Keratinocyte (primary cell): Measurements from ENCODE around the gene KIRREL2. TPM values are rescaled to one million over a fixed set of nuclear protein-coding genes. Genes with fewer than 3 reads are reported as not detected.

Experiments used
- DNase-seq: peaks from one replicate; pipeline ENCODE4 v3.0.0-alpha.2; 2011; ENCODE audit warnings: low read depth, missing footprints, low spot score
- FAIRE-seq: peaks from 2 replicates; lab custom pipeline; 2011; peaks lifted over from hg19 to GRCh38; lab: Jason Lieb, UNC
- H2AFZ ChIP-seq: 2 replicates; pipeline ENCODE4 v1.6.0; 2012; ENCODE audit warnings: low read length, control low read depth, inconsistent platforms; ENCODE audit not compliant: control insufficient read depth
- H3K27ac ChIP-seq: 2 replicates; pipeline ENCODE4 v1.5.1; 2011; ENCODE audit warnings: low read length; ENCODE audit not compliant: control insufficient read depth, insufficient read depth
- H3K27me3 ChIP-seq: 3 replicates; pipeline ENCODE4 v1.6.0; 2011; ENCODE audit warnings: low read length; ENCODE audit not compliant: control insufficient read depth, insufficient read depth; ENCODE audit errors: extremely low read depth
- H3K36me3 ChIP-seq, 2 experiments: 2 replicates in 1 of 2; 3 replicates in 1 of 2; pipeline ENCODE4 v1.5.1; 2011; ENCODE audit warnings: low read length in 2 of 2, mild to moderate bottlenecking in 1 of 2; ENCODE audit not compliant: control insufficient read depth in 2 of 2, insufficient read depth in 2 of 2; ENCODE audit errors: extremely low read depth in 1 of 2
- H3K4me1 ChIP-seq: 3 replicates; pipeline ENCODE4 v1.5.1; 2011; ENCODE audit warnings: low read length; ENCODE audit not compliant: control insufficient read depth, insufficient read depth; ENCODE audit errors: extremely low read depth
- H3K4me2 ChIP-seq: 3 replicates; pipeline ENCODE4 v1.6.0; 2011; ENCODE audit warnings: low read depth, low read length; ENCODE audit not compliant: control insufficient read depth, insufficient read depth; ENCODE audit errors: extremely low read depth
- H3K4me3 ChIP-seq, 3 experiments: fragments of 200-600 bp in 1 of 3; sonication (generic) in 1 of 3; 2 replicates in 2 of 3; 3 replicates in 1 of 3; pipeline ENCODE4 v1.5.1; 2011 to 2016; ENCODE audit warnings: low read length in 3 of 3, mild to moderate bottlenecking in 3 of 3, control low read depth in 2 of 3, inconsistent platforms in 1 of 3, low read depth in 1 of 3, mixed read lengths in 1 of 3, mixed run types in 1 of 3, moderate library complexity in 1 of 3; ENCODE audit not compliant: control insufficient read depth in 2 of 3, insufficient read depth in 2 of 3; ENCODE audit errors: extremely low read depth in 1 of 3
- H3K79me2 ChIP-seq: 2 replicates; pipeline ENCODE4 v1.6.0; 2012; ENCODE audit warnings: low read length; ENCODE audit not compliant: control insufficient read depth, insufficient read depth
- H3K9ac ChIP-seq: 3 replicates; pipeline ENCODE4 v1.6.0; 2011; ENCODE audit warnings: low read length; ENCODE audit not compliant: control insufficient read depth, insufficient read depth; ENCODE audit errors: extremely low read depth
- H3K9me1 ChIP-seq: 3 replicates; pipeline ENCODE4 v1.6.0; 2011; ENCODE audit warnings: low read length; ENCODE audit not compliant: control insufficient read depth, insufficient read depth; ENCODE audit errors: extremely low read depth
- H3K9me3 ChIP-seq: 2 replicates; pipeline ENCODE4 v1.5.1; 2012; ENCODE audit warnings: low read depth, low read length; ENCODE audit not compliant: control insufficient read depth
- H4K20me1 ChIP-seq: 3 replicates; pipeline ENCODE4 v1.6.0; 2011; ENCODE audit warnings: low read length; ENCODE audit not compliant: control insufficient read depth, insufficient read depth; ENCODE audit errors: extremely low read depth
- CTCF ChIP-seq, 3 experiments: IDR thresholded peaks in 1 of 3; conservative IDR thresholded peaks in 1 of 3; optimal IDR thresholded peaks in 1 of 3; 2 replicates in 2 of 3; 3 replicates in 1 of 3; pipeline versions ENCODE3 to v1.5.1; 2011; ENCODE audit warnings: low read length in 3 of 3, mild to moderate bottlenecking in 3 of 3, moderate library complexity in 2 of 3, control low read depth in 1 of 3, inconsistent platforms in 1 of 3; ENCODE audit not compliant: insufficient read depth in 2 of 3; ENCODE audit errors: extremely low read depth in 1 of 3
- EZH2 ChIP-seq: IDR thresholded peaks from one replicate; pipeline ENCODE4 v1.6.1; 2012; ENCODE audit warnings: inconsistent platforms, mild to moderate bottlenecking, low read length, moderate library complexity
- dilution Hi-C: fragments of 300-500 bp; cut with MboI; formaldehyde crosslinking; loops from one replicate; pipeline ENCODE4 v1.7.0; 2020; ENCODE audit warnings: low sequenced_read_pairs; ENCODE audit not compliant: extremely low pct_ligation_motif_present
- polyA plus RNA-seq, 5 experiments: library from polyadenylated mRNA; depleted of rRNA in 3 of 5; stranded (reverse) in 3 of 5; stranded (forward) in 1 of 5; unstranded in 1 of 5; fragments of >200 nt; gene quantifications; 1 replicate in 1 of 5; 2 replicates in 3 of 5; 3 replicates in 1 of 5; pipeline versions ENCODE4 v1.2.1 to v1.2.3, GENCODE V29; 2011 to 2012; ENCODE audit warnings: missing spikeins in 2 of 5, low read depth in 1 of 5, low replicate concordance in 1 of 5

Gene KIRREL2
- polyA plus RNA-seq, 1 donor (not counting 4 experiments of a cell fraction or from before 2014, with no cell fraction given) = not detected

GRCh38 chr19:35874392-35874930 lies 17.8 kb downstream of the KIRREL2 start:
- FAIRE-seq (no peak), DNase-seq (no peak)
- Histone ChIP-seq H3K36me3 (no peaks in the 10 kb centered on the region), H3K9me3 (no peaks in the 10 kb centered on the region), H3K27ac (no peak overlapping the region), H2AFZ (no peak overlapping the region), H3K9me1 (no peaks in the 10 kb centered on the region), H3K4me1 (peaks cover 2% of the 10 kb centered on the region), H3K79me2 (no peaks in the 10 kb centered on the region), H3K4me3 (no peak overlapping the region), H4K20me1 (peaks cover 2% of the 10 kb centered on the region), H3K27me3 (peaks cover 8% of the 10 kb centered on the region), H3K9ac (no peak overlapping the region), H3K4me2 (no peak overlapping the region)
- dilution Hi-C loops = no loop called here
- TF ChIP-seq EZH2 (no peak), CTCF (optimal IDR thresholded peaks at IDR 0.05 in 1 of 3, IDR thresholded peaks at IDR 0.05 in 1 of 3, conservative IDR thresholded peaks at IDR 0.05 in 1 of 3; ENCODE audit: extremely low read depth in 1 of 3, insufficient read depth in 2 of 3, low read length in 3 of 3) (no peak)

- no peak overlapping the region for H3K4me2 ChIP-seq
- dilution Hi-C loops = no loop called here
- H3K27ac ChIP-seq = no peak overlapping the region
- H4K20me1 ChIP-seq = peaks cover 2% of the 10 kb centered on the region
- no peak for TF ChIP-seq EZH2
- no peak for TF ChIP-seq CTCF (optimal IDR thresholded peaks at IDR 0.05 in 1 of 3, IDR thresholded peaks at IDR 0.05 in 1 of 3, conservative IDR thresholded peaks at IDR 0.05 in 1 of 3; ENCODE audit: extremely low read depth in 1 of 3, insufficient read depth in 2 of 3, low read length in 3 of 3)
- no peak overlapping the region for H2AFZ ChIP-seq
- H3K79me2 ChIP-seq = no peaks in the 10 kb centered on the region
- H3K27me3 ChIP-seq = peaks cover 7% of the 10 kb centered on the region
- H3K4me3 ChIP-seq = no peak overlapping the region
- H3K9me1 ChIP-seq = no peaks in the 10 kb centered on the region
- DNase-seq (no peak), FAIRE-seq (no peak)
- H3K4me1 ChIP-seq = no peaks in the 10 kb centered on the region
- no peaks in the 10 kb centered on the region for H3K9me3 ChIP-seq
- H3K36me3 ChIP-seq = no peaks in the 10 kb centered on the region
- no peak overlapping the region for H3K9ac ChIP-seq
Measured at GRCh38 chr19:35879068-35879467, 22.4 kb downstream of the KIRREL2 start.
